Islet precursor cell (in vitro differentiated cells): ENCODE results near the gene USB1.

Source experiments
- DNase-seq: peaks from one replicate; pipeline ENCODE4 v3.0.0-alpha.2; 2018

USB1 gene

GRCh38 chr16:58020628-58021521, 19.7 kb downstream of the USB1 start:
- DNase-seq, result peak; percentile 76

- peak; percentile 89 for DNase-seq
These were observed 20.7 kb downstream of the USB1 start for GRCh38 chr16:58021661-58022551.

GRCh38 chr16:58022601-58023371, 21.6 kb downstream of the USB1 start:
- DNase-seq, result no peak

- DNase-seq, result peak; percentile 78
These were observed 23.5 kb downstream of the USB1 start for GRCh38 chr16:58024486-58025350.

- DNase-seq, result peak; percentile 97
These were observed 24.3 kb downstream of the USB1 start, which contains the start of gene MMP15 for GRCh38 chr16:58025351-58026138. TSS of gene MMP15 (plus strand) at chr16:58025754. CDS start at chr16:58026351, 597 bp downstream.

GRCh38 chr16:58026139-58026704, 25.0 kb downstream of the USB1 start:
- DNase-seq, result peak; percentile 73

GRCh38 chr16:58026705-58027160, 25.5 kb downstream of the USB1 start:
- DNase-seq, result peak; percentile 72

GRCh38 chr16:58027161-58027915, 26.1 kb downstream of the USB1 start:
- peak; percentile 84 for DNase-seq

- no peak for DNase-seq
These were observed 26.8 kb downstream of the USB1 start for GRCh38 chr16:58027916-58028455.

GRCh38 chr16:58028541-58029070, 27.4 kb downstream of the USB1 start:
- DNase-seq, result no peak

GRCh38 chr16:58029410-58029809, 28.2 kb downstream of the USB1 start:
- DNase-seq, result no peak

GRCh38 chr16:58030136-58030840, 29.1 kb downstream of the USB1 start:
- no peak for DNase-seq

- no peak for DNase-seq
These were observed 30.0 kb downstream of the USB1 start for GRCh38 chr16:58031016-58031800.

GRCh38 chr16:58032710-58033293, 31.6 kb downstream of the USB1 start:
- DNase-seq, result peak; percentile 91

GRCh38 chr16:58034128-58034685, 33.0 kb downstream of the USB1 start:
- DNase-seq, result no peak

GRCh38 chr16:58034774-58035173, 33.6 kb downstream of the USB1 start:
- DNase-seq, result no peak
